OCI-LY7 (cell line): Measurements from ENCODE around the gene NPM3. TPM values are rescaled to one million over a fixed set of nuclear protein-coding genes. Genes with fewer than 3 reads are reported as not detected.

Experiments
- BruUV-seq: library from RNA; stranded (reverse); fragments of 400-500 nt; replicated peaks from 2 replicates; lab custom pipeline; 2021; lab: Mats Ljungman, UMichigan
- CTCF ChIA-PET: fragments of 300-600 bp; sonication (Branson Sonifier 250); formaldehyde crosslinking; loops from one replicate; lab custom pipeline; 2022; ENCODE audit warnings: antibody characterized with exemption; ENCODE audit not compliant: unreplicated experiment; lab: Charles Lee
- POLR2A ChIA-PET: fragments of 300-600 bp; sonication (Branson Sonifier 250); formaldehyde crosslinking; loops from one replicate; lab custom pipeline; 2022; ENCODE audit warnings: antibody characterized with exemption; lab: Charles Lee
- DNase-seq: peaks from one replicate; pipeline ENCODE4 v3.0.0-alpha.2; 2015; ENCODE audit warnings: low spot score
- H2AFZ ChIP-seq: fragments of 200-600 bp; sonication (generic), shearing (Covaris generic); 2 replicates; pipeline ENCODE4 v1.6.1; 2014; ENCODE audit warnings: mild to moderate bottlenecking, antibody characterized with exemption, low read length, moderate library complexity
- H3K27ac ChIP-seq: fragments of 200-600 bp; sonication (generic); 2 replicates; pipeline ENCODE4 v1.5.1; 2014; ENCODE audit warnings: mixed run types, low read depth, mild to moderate bottlenecking, moderate library complexity, low read length, inconsistent platforms; ENCODE audit not compliant: poor library complexity, severe bottlenecking
- H3K36me3 ChIP-seq: fragments of 200-600 bp; sonication (generic); 2 replicates; pipeline ENCODE4 v1.6.1; 2014; ENCODE audit warnings: mild to moderate bottlenecking, antibody characterized with exemption, low read length, moderate library complexity, mixed read lengths; ENCODE audit not compliant: insufficient read depth
- H3K4me1 ChIP-seq: fragments of 200-600 bp; sonication (generic); 2 replicates; pipeline ENCODE4 v1.5.1; 2014; ENCODE audit warnings: mild to moderate bottlenecking, low read length; ENCODE audit not compliant: insufficient read depth, poor library complexity, severe bottlenecking
- H3K4me2 ChIP-seq: fragments of 200-600 bp; sonication (generic); 2 replicates; pipeline ENCODE4 v1.6.1; 2014; ENCODE audit warnings: mild to moderate bottlenecking, low read length
- H3K4me3 ChIP-seq: fragments of 200-600 bp; sonication (generic); 2 replicates; pipeline ENCODE4 v1.5.1; 2014; ENCODE audit warnings: mild to moderate bottlenecking, low read depth, low read length; ENCODE audit not compliant: poor library complexity, severe bottlenecking
- H3K79me2 ChIP-seq: fragments of 200-600 bp; sonication (generic); 2 replicates; pipeline ENCODE4 v1.6.1; 2016; ENCODE audit warnings: low read depth, mild to moderate bottlenecking, low read length, moderate library complexity, mixed read lengths; ENCODE audit not compliant: insufficient read depth
- H3K9me2 ChIP-seq: fragments of 200-600 bp; sonication (generic); 2 replicates; pipeline ENCODE4 v1.6.1; 2016; ENCODE audit warnings: mild to moderate bottlenecking, low read length, mixed read lengths; ENCODE audit not compliant: insufficient read depth
- H3K9me3 ChIP-seq: fragments of 200-600 bp; sonication (generic); 2 replicates; pipeline ENCODE4 v1.6.1; 2014; ENCODE audit warnings: mild to moderate bottlenecking, mixed run types, low read length, mixed read lengths
- H4K20me1 ChIP-seq: fragments of 200-600 bp; sonication (generic); 2 replicates; pipeline ENCODE4 v1.6.1; 2014; ENCODE audit warnings: mild to moderate bottlenecking, antibody characterized with exemption, low read length, moderate library complexity, mixed read lengths; ENCODE audit not compliant: insufficient read depth
- EZH2phosphoT487 ChIP-seq: fragments of 200-600 bp; sonication (generic); IDR thresholded peaks from 2 replicates; pipeline ENCODE4 v1.6.1; 2018; ENCODE audit warnings: low read depth, borderline replicate concordance, mild to moderate bottlenecking, mixed run types, antibody characterized with exemption, low read length, moderate library complexity, mixed read lengths
- intact Hi-C: fragments of 100-400 bp; cut with micrococcal nuclease; formaldehyde crosslinking; loops from one replicate; pipeline ENCODE4 v1.10.0; 2022; ENCODE audit not compliant: unreplicated experiment
- total RNA-seq, 2 experiments: library from RNA; depleted of rRNA in 1 of 2; stranded (reverse); fragments of >200 nt in 1 of 2; shearing (Covaris generic) in 1 of 2; gene quantifications; 2 replicates each; pipeline ENCODE4 v1.2.3, GENCODE V29; 2014 to 2022
- TF ChIP-seq, protein P1 (sequence below): fragments of 200-600 bp; sonication (generic); conservative IDR thresholded peaks from 2 replicates; pipeline ENCODE4 v1.5.1; 2014; ENCODE audit warnings: mild to moderate bottlenecking, antibody characterized with exemption, low read length, moderate library complexity, mixed read lengths

NPM3 gene
- total RNA-seq, 2 experiments from 2014 or later = 111 to 115 TPM

DNA sequence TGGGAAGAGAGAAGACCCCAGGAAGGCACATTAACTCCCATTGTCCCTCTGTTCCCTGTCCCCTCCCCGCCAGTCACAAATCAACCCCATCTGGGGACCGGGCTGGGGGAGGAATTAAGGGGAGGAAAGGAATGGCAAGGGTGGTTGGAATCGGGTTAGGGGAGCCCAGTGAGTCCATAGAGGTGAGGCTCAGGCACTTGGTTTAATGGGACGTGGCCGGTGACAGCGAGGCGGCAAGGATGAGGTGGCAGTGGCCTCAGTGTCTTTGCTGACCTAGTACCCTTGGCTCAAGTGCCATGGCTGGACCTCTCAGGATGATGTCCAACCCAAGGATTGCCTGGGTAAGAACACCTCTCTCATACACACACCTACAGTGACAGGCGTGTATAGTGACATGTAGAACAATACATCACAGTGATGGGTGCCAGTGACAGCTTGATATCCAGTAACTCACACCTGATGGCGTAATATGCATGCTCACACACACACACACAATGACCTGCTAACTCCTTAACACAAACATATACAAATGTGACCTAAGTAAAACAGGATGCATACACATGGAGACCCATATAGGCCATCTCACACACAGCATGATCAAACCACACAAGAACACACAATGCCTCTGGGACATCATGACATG, 48.0 kb upstream of the NPM3 start:
- peak overlapping the region; percentile 74 for H3K4me2 ChIP-seq
- no peaks in the 10 kb centered on the region for H3K36me3 ChIP-seq
- H3K9me3 ChIP-seq = no peaks in the 10 kb centered on the region
- H3K4me1 ChIP-seq = peaks cover 38% of the 10 kb centered on the region
- no TSS peak for BruUV-seq
- peak overlapping the region; percentile 87 for H3K27ac ChIP-seq
- ChIA-PET POLR2A (no interaction called here), CTCF (interaction anchor here (0.6 kb wide), 1 partner anchor 216 kb away, joined by 3 read pairs; no protein-coding TSS in a partner anchor)
- no peaks in the 10 kb centered on the region for H4K20me1 ChIP-seq
- peak overlapping the region; percentile 65 for H3K4me3 ChIP-seq
- no peak for DNase-seq
- intact Hi-C loops = loop anchor here (5.0 kb wide), 1 partner anchor 811 kb away; the partner anchor contains the start of gene TRIM8
- peak overlapping the region; percentile 68 for H2AFZ ChIP-seq
- H3K9me2 ChIP-seq = no peaks in the 10 kb centered on the region
- H3K79me2 ChIP-seq = no peaks in the 10 kb centered on the region
- TF ChIP-seq EZH2phosphoT487 = no peak
- TF ChIP-seq, protein P1, sequence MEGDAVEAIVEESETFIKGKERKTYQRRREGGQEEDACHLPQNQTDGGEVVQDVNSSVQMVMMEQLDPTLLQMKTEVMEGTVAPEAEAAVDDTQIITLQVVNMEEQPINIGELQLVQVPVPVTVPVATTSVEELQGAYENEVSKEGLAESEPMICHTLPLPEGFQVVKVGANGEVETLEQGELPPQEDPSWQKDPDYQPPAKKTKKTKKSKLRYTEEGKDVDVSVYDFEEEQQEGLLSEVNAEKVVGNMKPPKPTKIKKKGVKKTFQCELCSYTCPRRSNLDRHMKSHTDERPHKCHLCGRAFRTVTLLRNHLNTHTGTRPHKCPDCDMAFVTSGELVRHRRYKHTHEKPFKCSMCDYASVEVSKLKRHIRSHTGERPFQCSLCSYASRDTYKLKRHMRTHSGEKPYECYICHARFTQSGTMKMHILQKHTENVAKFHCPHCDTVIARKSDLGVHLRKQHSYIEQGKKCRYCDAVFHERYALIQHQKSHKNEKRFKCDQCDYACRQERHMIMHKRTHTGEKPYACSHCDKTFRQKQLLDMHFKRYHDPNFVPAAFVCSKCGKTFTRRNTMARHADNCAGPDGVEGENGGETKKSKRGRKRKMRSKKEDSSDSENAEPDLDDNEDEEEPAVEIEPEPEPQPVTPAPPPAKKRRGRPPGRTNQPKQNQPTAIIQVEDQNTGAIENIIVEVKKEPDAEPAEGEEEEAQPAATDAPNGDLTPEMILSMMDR = no peak

DNA sequence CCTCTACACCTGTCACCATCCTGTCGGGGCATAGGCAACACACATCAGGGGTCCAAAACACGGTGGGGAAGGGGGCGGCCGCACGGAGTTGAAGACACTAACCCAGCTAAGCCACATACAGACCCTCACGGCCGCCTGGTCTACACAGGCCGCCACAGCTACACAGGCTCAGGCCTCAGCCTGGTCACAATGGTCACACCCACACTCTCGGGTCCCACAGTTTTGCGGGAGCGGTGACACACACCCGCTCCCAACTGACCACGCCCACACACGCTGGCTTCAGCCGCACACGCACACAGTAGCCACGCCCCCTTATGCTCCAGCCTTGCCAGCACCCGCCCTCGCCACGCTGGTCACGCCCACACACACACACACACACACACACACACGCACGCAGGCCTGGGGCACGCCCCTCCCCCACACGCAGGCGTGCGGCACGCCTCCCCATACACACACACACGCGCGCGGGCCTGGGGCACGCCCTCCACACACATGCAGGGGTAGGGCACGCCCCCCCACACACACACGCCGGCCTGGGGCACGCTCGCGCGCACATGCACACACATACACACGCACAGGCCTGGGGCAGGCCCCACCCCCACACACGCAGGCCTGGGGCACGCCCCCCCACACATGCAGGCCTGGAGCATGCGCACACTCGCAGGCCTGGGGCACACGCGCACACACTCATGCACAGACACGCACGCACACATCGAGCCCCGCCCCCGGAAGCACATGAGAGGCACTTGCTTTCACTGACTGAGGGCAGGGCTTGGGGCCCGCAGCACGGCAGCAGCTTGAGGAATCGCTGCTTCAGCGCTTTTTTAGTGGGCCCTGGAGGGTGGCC, 47.3 kb upstream of the NPM3 start:
- Histone ChIP-seq H3K9me2 (no peaks in the 10 kb centered on the region), H3K4me1 (peaks cover 38% of the 10 kb centered on the region), H3K4me3 (peak overlapping the region; percentile 65), H3K27ac (peak overlapping the region; percentile 87), H3K36me3 (no peaks in the 10 kb centered on the region), H3K79me2 (no peaks in the 10 kb centered on the region), H2AFZ (peak overlapping the region; percentile 68), H4K20me1 (no peaks in the 10 kb centered on the region), H3K9me3 (no peaks in the 10 kb centered on the region), H3K4me2 (peak overlapping the region; percentile 74)
- intact Hi-C loops = loop anchor here (5.0 kb wide), 1 partner anchor 812 kb away; the partner anchor contains the start of gene TRIM8
- TF ChIP-seq, protein P1 = no peak
- TF ChIP-seq EZH2phosphoT487 = no peak
- peak; percentile 92 for DNase-seq
- ChIA-PET POLR2A (interaction anchor here (1.9 to 2.1 kb wide), 2 partner anchors 11 to 12 kb away, joined by 5 to 10 read pairs; partner anchors contain the start of gene OGA), CTCF (interaction anchor here (0.6 kb wide), 1 partner anchor 216 kb away, joined by 3 read pairs; no protein-coding TSS in a partner anchor)
- no TSS peak for BruUV-seq
